ENCODE data around the gene OR52E1.

The OR52E1 gene

GRCh38 chr11:5117588-5117987 lies 48.2 kb downstream of the OR52E1 start:
- no peak for DNase-seq (ENCODE audit: low read depth)

GRCh38 chr11:5118893-5119292 lies 49.5 kb downstream of the OR52E1 start:
- no peak for DNase-seq (ENCODE audit: low read depth)
